Spleen (tissue), 11 donors: ENCODE results near the gene MMD. TPM values are rescaled to one million over a fixed set of nuclear protein-coding genes. Genes with fewer than 3 reads are reported as not detected.
"Not testable (repeated sequence)": the region's sequence is repeated elsewhere in the genome, so short reads cannot be mapped to it uniquely, and the experiment has no call there.

Experiments used
- DNase-seq: peaks from one replicate; pipeline ENCODE4 v3.0.0-alpha.2; 2020
- H3K27ac ChIP-seq, 8 donors: fragments of 200-600 bp; sonication (generic) in 7 of 8; 1 replicate in 4 of 8; 2 replicates in 4 of 8; pipeline versions ENCODE4 v1.5.0 to v1.8.0; 2016 to 2021; ENCODE audit warnings: inconsistent platforms in 4 of 8, mild to moderate bottlenecking in 4 of 8, moderate library complexity in 1 of 8
- H3K27me3 ChIP-seq, 7 donors: fragments of 200-600 bp; sonication (generic) in 6 of 7; replicated peaks in 1 of 7; 1 replicate in 4 of 7; 2 replicates in 3 of 7; pipeline versions ENCODE4 v1.5.0 to v1.8.0; 2016 to 2021; ENCODE audit warnings: inconsistent platforms in 3 of 7, mild to moderate bottlenecking in 1 of 7
- H3K36me3 ChIP-seq, 6 donors: fragments of 200-600 bp; sonication (generic) in 5 of 6; 1 replicate in 4 of 6; 2 replicates in 2 of 6; pipeline versions ENCODE4 v1.5.0 to v1.8.0; 2016 to 2021; ENCODE audit warnings: inconsistent platforms in 2 of 6
- H3K4me1 ChIP-seq, 6 donors: fragments of 200-600 bp; sonication (generic) in 5 of 6; 1 replicate in 3 of 6; 2 replicates in 3 of 6; pipeline versions ENCODE4 v1.5.0 to v1.8.0; 2016 to 2021; ENCODE audit warnings: inconsistent platforms in 3 of 6
- H3K4me3 ChIP-seq, 8 donors: fragments of 200-600 bp; sonication (generic) in 7 of 8; 1 replicate in 4 of 8; 2 replicates in 4 of 8; pipeline versions ENCODE4 v1.5.0 to v1.8.0; 2016 to 2021; ENCODE audit warnings: inconsistent platforms in 4 of 8, mild to moderate bottlenecking in 4 of 8, moderate library complexity in 2 of 8
- H3K9me3 ChIP-seq, 8 donors: fragments of 200-600 bp; sonication (generic) in 7 of 8; 1 replicate in 4 of 8; 2 replicates in 4 of 8; pipeline versions ENCODE4 v1.5.0 to v1.8.0; 2016 to 2021; ENCODE audit warnings: inconsistent platforms in 4 of 8
- CTCF ChIP-seq, 11 experiments: fragments of 200-600 bp in 7 of 11; fragments of 450-650 bp in 4 of 11; sonication (generic) in 4 of 11; IDR thresholded peaks in 8 of 11; conservative IDR thresholded peaks in 3 of 11; 1 replicate in 7 of 11; 2 replicates in 4 of 11; pipeline versions ENCODE4 v1.4.0 to v1.8.0; 2016 to 2021; ENCODE audit warnings: antibody characterized with exemption in 11 of 11, inconsistent platforms in 4 of 11, mild to moderate bottlenecking in 1 of 11
- POLR2A ChIP-seq, 3 donors: fragments of 450-650 bp; IDR thresholded peaks; one replicate each; pipeline ENCODE4 v1.5.1; 2017; ENCODE audit warnings: antibody characterized with exemption in 3 of 3, mild to moderate bottlenecking in 1 of 3
- POLR2AphosphoS5 ChIP-seq, 3 donors: sonication (generic); formaldehyde crosslinking; IDR thresholded peaks; one replicate each; pipeline ENCODE4 v1.5.1; 2017; ENCODE audit warnings: antibody characterized with exemption in 3 of 3
- WGBS, 5 donors: extraction: QIAGEN DNeasy Blood & Tissue Kit in 3 of 5; methylation state at CpG; one replicate each; pipeline versions ENCODE4 v1.1.5 to v1.1.7; 2013 to 2018; 5-methylcytosine and 5-hydroxymethylcytosine counted together
- intact Hi-C: fragments of 100-400 bp; cut with DNase I; formaldehyde crosslinking; loops from one replicate; pipeline ENCODE4 v1.15.0; 2023; ENCODE audit warnings: low total_unique reads
- polyA plus RNA-seq, 3 donors: library from polyadenylated mRNA; stranded (reverse); fragments of 200-250 nt; gene quantifications; one replicate each; pipeline ENCODE4 v1.2.1, GENCODE V29; 2013
- total RNA-seq, 7 donors: library from RNA; depleted of rRNA in 3 of 7; stranded (reverse); fragments of >200 nt in 3 of 7; fragmentation: NEBNext Ultra II Directional in 4 of 7; extraction: Animal tissue kit (Norgen Biotek cat#: 25700) in 4 of 7; gene quantifications; one replicate each; pipeline versions ENCODE4 v1.1.0 to v1.2.1, GENCODE V29; 2016 to 2021
- donor health status: healthy with polysubstance abuse.
- donor health status: DM: no; HTN: no; CAD: no; lungs with moderate emphysema.
- donor health status: DM: no; HTN: no; CAD: no.
- donor health status: Bipolar disorder and iron deficiency.
- donor health status: healthy.
- donor health status: DM: no; HTN: no; CAD: no.
- donor health status: DM: yes; HTN: yes; CAD: no.

Gene MMD
- total and polyA plus RNA-seq, 10 donors = 18.6 to 47.9 (median 37.4) TPM

GRCh38 chr17:55391764-55392467, 29.7 kb downstream of the MMD start:
- Histone ChIP-seq H3K36me3 (peaks cover 0 to 48% (median 9%) of the 10 kb centered on the region in 6 donors), H3K4me3 (no peak overlapping the region), H3K4me1 (peaks cover 0 to 4% (median 0%) of the 10 kb centered on the region in 6 donors), H3K27me3 (no peaks in the 10 kb centered on the region), H3K9me3 (no peaks in the 10 kb centered on the region), H3K27ac (no peak overlapping the region)
- TF ChIP-seq POLR2A (IDR thresholded peaks at IDR 0.05) (no peak), POLR2AphosphoS5 (IDR thresholded peaks at IDR 0.05) (no peak), CTCF (IDR thresholded peaks at IDR 0.05 in 8 of 11, conservative IDR thresholded peaks at IDR 0.05 in 3 of 11) (no peak)
- intact Hi-C loops = no loop called here
- no peak for DNase-seq
- WGBS, 5 donors = 93 to 98% (median 96%) methylated on average over 3 of the region's 3 CpGs

- no peaks in the 10 kb centered on the region for H3K27me3 ChIP-seq
- TF ChIP-seq POLR2A (IDR thresholded peaks at IDR 0.05) (no peak), CTCF (IDR thresholded peaks at IDR 0.05 in 8 of 11, conservative IDR thresholded peaks at IDR 0.05 in 3 of 11) (no peak), POLR2AphosphoS5 (IDR thresholded peaks at IDR 0.05) (no peak)
- no peak overlapping the region for H3K4me3 ChIP-seq
- H3K36me3 ChIP-seq = peaks cover 0 to 42% (median 9%) of the 10 kb centered on the region in 6 donors
- peaks cover 0 to 4% (median 0%) of the 10 kb centered on the region in 6 donors for H3K4me1 ChIP-seq
- intact Hi-C loops = no loop called here
- DNase-seq = no peak
- no peak overlapping the region for H3K27ac ChIP-seq
- no peaks in the 10 kb centered on the region for H3K9me3 ChIP-seq
- 93 to 98% (median 96%) methylated on average over 4 of the region's 4 CpGs for WGBS, 5 donors
Observed at GRCh38 chr17:55391244-55391757, 30.3 kb downstream of the MMD start.

- 82 to 90% (median 89%) methylated on average over 3 of the region's 3 CpGs for WGBS, 5 donors
- no peaks in the 10 kb centered on the region for H3K27me3 ChIP-seq
- TF ChIP-seq POLR2A (IDR thresholded peaks at IDR 0.05) (no peak), CTCF (IDR thresholded peaks at IDR 0.05 in 8 of 11, conservative IDR thresholded peaks at IDR 0.05 in 3 of 11) (no peak), POLR2AphosphoS5 (IDR thresholded peaks at IDR 0.05) (no peak)
- no peaks in the 10 kb centered on the region for H3K9me3 ChIP-seq
- intact Hi-C loops = no loop called here
- DNase-seq = no peak
- H3K27ac ChIP-seq = no peak overlapping the region
- no peak overlapping the region for H3K4me3 ChIP-seq
- H3K36me3 ChIP-seq = peaks cover 0 to 35% (median 9%) of the 10 kb centered on the region in 6 donors
- H3K4me1 ChIP-seq = peaks cover 0 to 4% (median 0%) of the 10 kb centered on the region in 6 donors
Observed at GRCh38 chr17:55390364-55390977, 31.2 kb downstream of the MMD start.

GRCh38 chr17:55389715-55390114, 31.9 kb downstream of the MMD start:
- intact Hi-C loops, H3K4me1 ChIP-seq, H3K4me3 ChIP-seq, H3K9me3 ChIP-seq, H3K27ac ChIP-seq, H3K27me3 ChIP-seq, DNase-seq: not testable (repeated sequence)
- H3K36me3 ChIP-seq = peaks cover 0 to 30% (median 9%) of the 10 kb centered on the region in 6 donors
- 86 to 93% (median 88%) methylated on average over 1 of the region's 1 CpG for WGBS, 5 donors
